Frontal cortex (tissue), 4 donors: ENCODE measurements around the gene SRCAP. TPM values are rescaled to one million over a fixed set of nuclear protein-coding genes. Genes with fewer than 3 reads are reported as not detected.

Experiments
- DNase-seq, 2 donors: peaks; one replicate each; pipeline ENCODE4 v3.0.0; 2012; ENCODE audit warnings: low spot score in 2 of 2
- FAIRE-seq: peaks from 2 replicates; lab custom pipeline; 2012; peaks lifted over from hg19 to GRCh38; lab: Jason Lieb, UNC
- total RNA-seq: library from RNA; depleted of rRNA; stranded (reverse); fragments of >200 nt; gene quantifications from one replicate; pipeline ENCODE4 v1.2.3, GENCODE V29; 2014
- donor health status: control.
- donor health status: control.
- donor health status: control.

SRCAP gene
- total RNA-seq, 1 donor from 2014 or later: 14.3 TPM

GRCh38 chr16:30766933-30767284 lies 67.9 kb downstream of the SRCAP start:
- DNase-seq (no peak), FAIRE-seq (no peak)

- DNase-seq (no peak), FAIRE-seq (no peak)
These were observed 68.9 kb downstream of the SRCAP start for GRCh38 chr16:30767767-30768465.

- DNase-seq (no peak), FAIRE-seq (no peak)
These were observed 69.7 kb downstream of the SRCAP start for GRCh38 chr16:30768583-30769181.

- DNase-seq: no peak
- no peak for FAIRE-seq
These were observed 70.6 kb downstream of the SRCAP start for GRCh38 chr16:30769379-30770089.

- no peak for FAIRE-seq
- DNase-seq: no peak
These were observed 72.8 kb downstream of the SRCAP start for GRCh38 chr16:30771726-30772125.

- FAIRE-seq: no peak
These were observed 74.9 kb downstream of the SRCAP start for GRCh38 chr16:30773826-30774225.

GRCh38 chr16:30774367-30775130 lies 75.6 kb downstream of the SRCAP start:
- DNase-seq (no peak), FAIRE-seq (no peak)

More at GRCh38 chr16:30773826-30774225, 74.9 kb downstream of the SRCAP start:
- no peak for DNase-seq

GRCh38 chr16:30775131-30775391 lies 76.1 kb downstream of the SRCAP start:
- no peak for DNase-seq
- FAIRE-seq: no peak

- FAIRE-seq (no peak), DNase-seq (peak; percentile 85 to 88)
These were observed 76.6 kb downstream of the SRCAP start for GRCh38 chr16:30775392-30776188.

GRCh38 chr16:30777591-30778297 lies 78.8 kb downstream of the SRCAP start:
- DNase-seq (no peak), FAIRE-seq (no peak)

- no peak for DNase-seq
These were observed 79.7 kb downstream of the SRCAP start for GRCh38 chr16:30778549-30779244.

GRCh38 chr16:30779596-30779995 lies 80.6 kb downstream of the SRCAP start:
- DNase-seq (no peak), FAIRE-seq (no peak)

More at GRCh38 chr16:30778549-30779244, 79.7 kb downstream of the SRCAP start:
- no peak for FAIRE-seq

- DNase-seq (no peak), FAIRE-seq (no peak)
These were observed 81.0 kb downstream of the SRCAP start for GRCh38 chr16:30780021-30780420.

- no peak for DNase-seq
- no peak for FAIRE-seq
These were observed 81.6 kb downstream of the SRCAP start for GRCh38 chr16:30780549-30780948.

- FAIRE-seq (no peak), DNase-seq (no peak)
These were observed 83.7 kb downstream of the SRCAP start for GRCh38 chr16:30782486-30783279.

GRCh38 chr16:30783280-30784109 lies 84.5 kb downstream of the SRCAP start:
- FAIRE-seq: no peak

GRCh38 chr16:30784215-30784614 lies 85.2 kb downstream of the SRCAP start:
- DNase-seq (no peak), FAIRE-seq (no peak)

More at GRCh38 chr16:30783280-30784109, 84.5 kb downstream of the SRCAP start:
- DNase-seq: no peak
